Neuronal stem cell (in vitro differentiated cells): ENCODE results near the gene RSPO3.

Experiments
- DNase-seq: peaks from one replicate; pipeline ENCODE4 v3.0.0-alpha.2; 2013; ENCODE audit warnings: low spot score
- H2AFZ ChIP-seq: one replicate; pipeline ENCODE4 v1.6.1; 2013; ENCODE audit warnings: mild to moderate bottlenecking, low read length, inconsistent platforms
- H2AK5ac ChIP-seq: 2 replicates; pipeline ENCODE4 v1.6.1; 2013; ENCODE audit warnings: low read depth, mild to moderate bottlenecking, inconsistent platforms, low read length, moderate library complexity, mixed read lengths
- H2BK120ac ChIP-seq: 2 replicates; pipeline ENCODE4 v1.6.1; 2013; ENCODE audit warnings: low read depth, mild to moderate bottlenecking, inconsistent platforms, low read length, moderate library complexity, mixed read lengths
- H2BK12ac ChIP-seq: one replicate; pipeline ENCODE4 v1.6.1; 2013; ENCODE audit warnings: low read length, inconsistent platforms
- H2BK15ac ChIP-seq: 2 replicates; pipeline ENCODE4 v1.6.1; 2013; ENCODE audit warnings: mild to moderate bottlenecking, low read length, inconsistent platforms, mixed read lengths
- H2BK5ac ChIP-seq: one replicate; pipeline ENCODE4 v1.6.1; 2013; ENCODE audit warnings: inconsistent platforms, mild to moderate bottlenecking, low read length, moderate library complexity
- H3K14ac ChIP-seq: one replicate; pipeline ENCODE4 v1.6.1; 2013; ENCODE audit warnings: low read length, inconsistent platforms
- H3K18ac ChIP-seq: 2 replicates; pipeline ENCODE4 v1.6.1; 2013; ENCODE audit warnings: low read length, inconsistent platforms
- H3K23ac ChIP-seq: 2 replicates; pipeline ENCODE4 v1.6.1; 2013; ENCODE audit warnings: low read depth, mild to moderate bottlenecking, mixed read lengths, low read length, inconsistent platforms; ENCODE audit not compliant: poor library complexity
- H3K27ac ChIP-seq: replicated peaks from 3 replicates; pipeline ENCODE4 v1.5.1; 2013; ENCODE audit warnings: low read length, inconsistent platforms
- H3K27me3 ChIP-seq, 3 experiments: 2 replicates each; pipeline ENCODE4 v1.6.1; 2013; ENCODE audit warnings: low read length in 3 of 3, mild to moderate bottlenecking in 2 of 3, inconsistent platforms in 1 of 3, low read depth in 1 of 3, mixed read lengths in 1 of 3, moderate library complexity in 1 of 3; ENCODE audit not compliant: control insufficient read depth in 3 of 3, insufficient read depth in 3 of 3
- H3K36me3 ChIP-seq, 2 donors: replicated peaks in 1 of 2; 2 replicates each; pipeline ENCODE4 v1.6.1; 2013; ENCODE audit warnings: low read length in 2 of 2; ENCODE audit not compliant: control insufficient read depth in 2 of 2, insufficient read depth in 2 of 2
- H3K4ac ChIP-seq: 2 replicates; pipeline ENCODE4 v1.6.1; 2013; ENCODE audit warnings: inconsistent platforms, mild to moderate bottlenecking, low read length, moderate library complexity
- H3K4me1 ChIP-seq, 2 donors: 1 replicate in 1 of 2; 2 replicates in 1 of 2; pipeline ENCODE4 v1.6.1; 2013; ENCODE audit warnings: low read length in 2 of 2, low read depth in 1 of 2; ENCODE audit not compliant: control insufficient read depth in 2 of 2, insufficient read depth in 1 of 2
- H3K4me2 ChIP-seq: one replicate; pipeline ENCODE4 v1.6.1; 2013; ENCODE audit warnings: mild to moderate bottlenecking, low read length, inconsistent platforms; ENCODE audit not compliant: insufficient read depth, poor library complexity, severe bottlenecking
- H3K4me3 ChIP-seq, 2 donors: 2 replicates each; pipeline ENCODE4 v1.5.1; 2013; ENCODE audit warnings: low read length in 2 of 2, mild to moderate bottlenecking in 2 of 2, inconsistent platforms in 1 of 2, moderate library complexity in 1 of 2
- H3K79me1 ChIP-seq: one replicate; pipeline ENCODE4 v1.6.1; 2013; ENCODE audit warnings: low read depth, mild to moderate bottlenecking, inconsistent platforms, low read length, moderate library complexity
- H3K9ac ChIP-seq: one replicate; pipeline ENCODE4 v1.6.1; 2013; ENCODE audit warnings: mild to moderate bottlenecking, low read depth, low read length, inconsistent platforms; ENCODE audit not compliant: poor library complexity
- H3K9me3 ChIP-seq, 2 donors: replicated peaks in 1 of 2; 2 replicates each; pipeline versions ENCODE3 to v1.6.1; 2013; ENCODE audit warnings: low read length in 2 of 2, mild to moderate bottlenecking in 2 of 2, inconsistent platforms in 1 of 2, low read depth in 1 of 2, mixed read lengths in 1 of 2, moderate library complexity in 1 of 2; ENCODE audit not compliant: control insufficient read depth in 2 of 2, insufficient read depth in 1 of 2
- H4K8ac ChIP-seq: one replicate; pipeline ENCODE4 v1.6.1; 2013; ENCODE audit warnings: low read depth, mild to moderate bottlenecking, inconsistent platforms, low read length, moderate library complexity
- H4K91ac ChIP-seq: one replicate; pipeline ENCODE4 v1.6.1; 2013; ENCODE audit warnings: low read length, low read depth, mild to moderate bottlenecking, inconsistent platforms; ENCODE audit not compliant: poor library complexity
- WGBS, 2 donors: extraction: QIAGEN DNeasy Blood & Tissue Kit; methylation state at CpG; one replicate each; pipeline ENCODE4 v1.1.7; 2013; ENCODE audit warnings: missing lambda C conversion rate in 2 of 2, mixed read lengths in 1 of 2; ENCODE audit not compliant: insufficient read length in 2 of 2, insufficient replicate concordance in 1 of 2; ENCODE audit errors: extremely low coverage in 2 of 2; 5-methylcytosine and 5-hydroxymethylcytosine counted together

The RSPO3 gene

GRCh38 chr6:127131772-127132376, 13.4 kb downstream of the RSPO3 start:
- Histone ChIP-seq H3K79me1 (no peaks in the 10 kb centered on the region), H2BK15ac (no peak overlapping the region), H3K27ac (no peak overlapping the region), H2AFZ (no peak overlapping the region), H3K14ac (no peak overlapping the region), H2BK120ac (no peak overlapping the region), H3K36me3 (no peaks in the 10 kb centered on the region), H2AK5ac (no peak overlapping the region), H3K27me3 (peaks cover 0 to 9% (median 0%) of the 10 kb centered on the region in 3 experiments), H3K4ac (no peak overlapping the region), H4K8ac (no peak overlapping the region), H3K23ac (no peak overlapping the region), H3K18ac (no peak overlapping the region), H3K4me1 (no peaks in the 10 kb centered on the region), H3K9me3 (no peaks in the 10 kb centered on the region), H2BK12ac (no peak overlapping the region), H3K4me3 (no peak overlapping the region), H4K91ac (no peak overlapping the region), H3K4me2 (no peak overlapping the region), H2BK5ac (no peak overlapping the region), H3K9ac (no peak overlapping the region)
- no peak for DNase-seq

DNA sequence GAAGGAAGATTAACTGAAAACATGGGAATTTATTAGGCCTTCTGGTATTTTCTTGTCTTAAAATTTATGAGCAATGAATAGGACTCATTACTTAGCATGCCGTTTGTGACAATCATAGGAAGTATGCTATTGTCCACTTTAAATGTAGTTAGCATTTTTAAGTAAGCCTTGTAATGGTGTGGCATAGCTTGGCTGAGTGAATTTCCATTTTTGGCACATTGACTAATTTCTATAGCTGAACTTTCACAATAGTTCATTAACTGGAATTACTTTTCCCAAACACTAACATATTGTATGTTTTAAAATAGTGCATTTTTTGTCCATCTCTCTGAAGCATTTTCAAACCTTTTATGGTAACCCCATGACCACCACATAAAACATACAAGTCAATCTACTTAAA, 15.7 kb downstream of the RSPO3 start:
- no peak overlapping the region for H2AFZ ChIP-seq
- H3K4me1 ChIP-seq = no peaks in the 10 kb centered on the region
- no peak overlapping the region for H3K4me3 ChIP-seq
- no peak overlapping the region for H3K4me2 ChIP-seq
- no peaks in the 10 kb centered on the region for H3K36me3 ChIP-seq
- H2BK15ac ChIP-seq = no peak overlapping the region
- no peaks in the 10 kb centered on the region for H3K79me1 ChIP-seq
- no peak overlapping the region for H4K8ac ChIP-seq
- no peaks in the 10 kb centered on the region for H3K9me3 ChIP-seq
- no peak overlapping the region for H3K27ac ChIP-seq
- no peak overlapping the region for H3K9ac ChIP-seq
- no peak overlapping the region for H2BK12ac ChIP-seq
- H3K27me3 ChIP-seq = no peaks in the 10 kb centered on the region
- no peak overlapping the region for H2BK120ac ChIP-seq
- H2AK5ac ChIP-seq = no peak overlapping the region
- H3K18ac ChIP-seq = no peak overlapping the region
- H4K91ac ChIP-seq = no peak overlapping the region
- H3K14ac ChIP-seq = no peak overlapping the region
- H3K23ac ChIP-seq = no peak overlapping the region
- WGBS, 2 donors = no CpG with 5 or more reads among the region's 1 CpG
- no peak overlapping the region for H3K4ac ChIP-seq
- DNase-seq = no peak
- no peak overlapping the region for H2BK5ac ChIP-seq

DNA sequence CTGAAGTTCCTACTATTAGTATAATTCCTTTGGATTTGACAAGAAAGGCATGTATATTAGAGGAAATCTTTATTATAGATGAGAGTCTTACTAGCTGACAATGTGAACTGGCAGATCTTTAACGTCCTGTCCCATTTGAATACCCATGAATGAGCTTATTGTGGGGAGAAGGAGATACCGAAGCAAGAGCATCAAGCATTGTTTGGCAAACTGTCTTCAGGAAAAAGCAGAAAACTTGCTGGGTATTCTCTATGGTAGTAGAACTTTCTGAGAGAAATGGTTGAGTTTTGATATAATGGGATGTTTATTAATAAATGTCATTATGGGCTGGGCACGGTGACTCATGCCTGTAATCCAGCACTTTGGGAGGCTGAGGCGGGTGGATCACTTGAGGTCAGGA, 18.3 kb downstream of the RSPO3 start:
- no peaks in the 10 kb centered on the region for H3K27me3 ChIP-seq
- H3K4me3 ChIP-seq = no peak overlapping the region
- no peak overlapping the region for H3K9ac ChIP-seq
- H2BK12ac ChIP-seq = no peak overlapping the region
- WGBS, 2 donors = no CpG with 5 or more reads among the region's 4 CpGs
- no peak overlapping the region for H2AK5ac ChIP-seq
- no peak overlapping the region for H3K4ac ChIP-seq
- no peak overlapping the region for H3K14ac ChIP-seq
- no peaks in the 10 kb centered on the region for H3K4me1 ChIP-seq
- no peak overlapping the region for H3K23ac ChIP-seq
- H3K79me1 ChIP-seq = no peaks in the 10 kb centered on the region
- no peaks in the 10 kb centered on the region for H3K36me3 ChIP-seq
- H3K9me3 ChIP-seq = no peaks in the 10 kb centered on the region
- no peak overlapping the region for H2AFZ ChIP-seq
- H3K18ac ChIP-seq = no peak overlapping the region
- no peak overlapping the region for H4K8ac ChIP-seq
- H4K91ac ChIP-seq = no peak overlapping the region
- H2BK15ac ChIP-seq = no peak overlapping the region
- H2BK5ac ChIP-seq = no peak overlapping the region
- no peak overlapping the region for H2BK120ac ChIP-seq
- DNase-seq = no peak
- H3K27ac ChIP-seq = no peak overlapping the region
- no peak overlapping the region for H3K4me2 ChIP-seq

- Histone ChIP-seq H3K14ac (no peak overlapping the region), H3K4me3 (no peak overlapping the region), H2AK5ac (no peak overlapping the region), H2BK120ac (no peak overlapping the region), H3K4me2 (no peak overlapping the region), H4K8ac (no peak overlapping the region), H3K23ac (no peak overlapping the region), H3K9me3 (no peaks in the 10 kb centered on the region), H3K9ac (no peak overlapping the region), H4K91ac (no peak overlapping the region), H3K36me3 (no peaks in the 10 kb centered on the region), H2AFZ (peak overlapping the region; percentile 78), H3K4me1 (peaks cover 0 to 5% of the 10 kb centered on the region in 2 donors), H3K79me1 (no peaks in the 10 kb centered on the region), H3K27ac (no peak overlapping the region), H2BK5ac (no peak overlapping the region), H2BK15ac (no peak overlapping the region), H3K18ac (no peak overlapping the region), H2BK12ac (no peak overlapping the region), H3K27me3 (no peaks in the 10 kb centered on the region), H3K4ac (no peak overlapping the region)
- no CpG with 5 or more reads among the region's 5 CpGs for WGBS, 2 donors
- DNase-seq = no peak
Measured at GRCh38 chr6:127146932-127147331, 28.5 kb downstream of the RSPO3 start.
